ENCODE results near the gene NFIA. TPM values are rescaled to one million over a fixed set of nuclear protein-coding genes. Genes with fewer than 3 reads are reported as not detected.

NFIA gene
- total RNA-seq, 4 donors from 2014 or later: 27.9 to 79.9 (median 36.7) TPM

GRCh38 chr1:61337037-61337436 is 254.7 kb downstream of the NFIA start:
- Histone ChIP-seq H3K4me3 (no peak overlapping the region), H3K9me3 (no peaks in the 10 kb centered on the region), H3K36me3 (peaks cover 0 to 20% (median 0%) of the 10 kb centered on the region in 3 donors), H3K27ac (peak overlapping the region; percentile 81 to 90 (median 88)), H3K4me1 (peaks cover 17 to 44% (median 18%) of the 10 kb centered on the region in 3 donors), H3K27me3 (no peaks in the 10 kb centered on the region)
- 48 to 61% methylated on average over 3 of the region's 3 CpGs for WGBS, 2 donors
- intact Hi-C loops (cut with DNase I): no loop called here
- no peak for DNase-seq
- TF ChIP-seq POLR2A (IDR thresholded peaks at IDR 0.05): no peak
- TF ChIP-seq CTCF (IDR thresholded peaks at IDR 0.05): peak in 2 of 6 experiments; percentile 8 to 31

GRCh38 chr1:61337441-61337951 is 255.1 kb downstream of the NFIA start:
- intact Hi-C loops (cut with DNase I): no loop called here
- peaks cover 17 to 39% (median 18%) of the 10 kb centered on the region in 3 donors for H3K4me1 ChIP-seq
- H3K27ac ChIP-seq: peak overlapping the region; percentile 81 to 90 (median 88)
- 58 to 75% methylated on average over 1 of the region's 1 CpG for WGBS, 2 donors
- TF ChIP-seq POLR2A (IDR thresholded peaks at IDR 0.05): no peak
- TF ChIP-seq CTCF (IDR thresholded peaks at IDR 0.05): no peak
- H3K4me3 ChIP-seq: peak overlapping the region in 2 of 4 donors; percentile 28 to 46
- peaks cover 0 to 20% (median 0%) of the 10 kb centered on the region in 3 donors for H3K36me3 ChIP-seq
- H3K9me3 ChIP-seq: no peaks in the 10 kb centered on the region
- no peak for DNase-seq
- no peaks in the 10 kb centered on the region for H3K27me3 ChIP-seq

- H3K4me3 ChIP-seq: peak overlapping the region in 3 of 4 donors; percentile 26 to 46 (median 28)
- WGBS, 2 donors: 21 to 22% methylated on average over 12 to 13 of the region's 13 CpGs
These were observed 255.9 kb downstream of the NFIA start for GRCh38 chr1:61337981-61338848.

GRCh38 chr1:61338899-61339298 is 256.5 kb downstream of the NFIA start:
- Histone ChIP-seq H3K36me3 (peaks cover 0 to 10% (median 0%) of the 10 kb centered on the region in 3 donors), H3K27me3 (no peaks in the 10 kb centered on the region), H3K9me3 (no peaks in the 10 kb centered on the region), H3K4me3 (peak overlapping the region in 2 of 4 donors; percentile 28 to 46), H3K27ac (peak overlapping the region; percentile 81 to 90 (median 88)), H3K4me1 (peaks cover 17 to 48% (median 18%) of the 10 kb centered on the region in 3 donors)
- no peak for DNase-seq
- 72 to 78% methylated on average over 5 of the region's 5 CpGs for WGBS, 2 donors
- intact Hi-C loops (cut with DNase I): no loop called here
- TF ChIP-seq CTCF (IDR thresholded peaks at IDR 0.05): no peak
- no peak for TF ChIP-seq POLR2A (IDR thresholded peaks at IDR 0.05)

More at GRCh38 chr1:61337981-61338848, 255.9 kb downstream of the NFIA start:
- Histone ChIP-seq H3K27me3 (no peaks in the 10 kb centered on the region), H3K4me1 (peaks cover 17 to 41% (median 18%) of the 10 kb centered on the region in 3 donors), H3K36me3 (peaks cover 0 to 16% (median 0%) of the 10 kb centered on the region in 3 donors), H3K27ac (peak overlapping the region; percentile 81 to 90 (median 88)), H3K9me3 (no peaks in the 10 kb centered on the region)
- TF ChIP-seq POLR2A (IDR thresholded peaks at IDR 0.05) (no peak), CTCF (IDR thresholded peaks at IDR 0.05) (peak; percentile 35 to 94 (median 76))
- no peak for DNase-seq
- intact Hi-C loops (cut with DNase I): no loop called here

- Histone ChIP-seq H3K36me3 (peaks cover 0 to under 1% (median 0%) of the 10 kb centered on the region in 3 donors), H3K27me3 (no peaks in the 10 kb centered on the region), H3K4me3 (no peak overlapping the region), H3K27ac (no peak overlapping the region), H3K4me1 (peaks cover 17 to 50% (median 18%) of the 10 kb centered on the region in 3 donors), H3K9me3 (no peaks in the 10 kb centered on the region)
- TF ChIP-seq POLR2A (IDR thresholded peaks at IDR 0.05): no peak
- no peak for TF ChIP-seq CTCF (IDR thresholded peaks at IDR 0.05)
- 74 to 92% methylated on average over 5 to 6 of the region's 6 CpGs for WGBS, 2 donors
- DNase-seq: no peak
- intact Hi-C loops (cut with DNase I): loop anchor here (10.0 kb wide), 1 partner anchor 297 kb away; no protein-coding TSS in a partner anchor
These were observed 259.1 kb downstream of the NFIA start for GRCh38 chr1:61341426-61341825.

Data from esophagus squamous epithelium (tissue), 5 donors.